GM12878 (cell line): ENCODE data around the gene CPD. TPM values are rescaled to one million over a fixed set of nuclear protein-coding genes. Genes with fewer than 3 reads are reported as not detected.

ENCODE experiments used
- ATAC-seq: fragments of 200-7000 bp; cut with Tn5 transposase; 3 replicates; pipeline ENCODE4 v1.9.1; 2020; ENCODE audit warnings: mild to moderate bottlenecking, moderate library complexity
- BruUV-seq: library from RNA; stranded (reverse); fragments of 400-500 nt; replicated peaks from 2 replicates; lab custom pipeline; 2021; lab: Mats Ljungman, UMichigan
- CTCF ChIA-PET: fragments of 300-600 bp; sonication (Branson Sonifier 250); formaldehyde crosslinking; extraction: SDS; loops from one replicate; lab custom pipeline; 2021; ENCODE audit warnings: inconsistent platforms; lab: Yijun Ruan, JAX
- POLR2A ChIA-PET: fragments of 350-600 bp; formaldehyde crosslinking; extraction: SDS; loops from one replicate; lab custom pipeline; 2021; ENCODE audit warnings: inconsistent platforms; lab: Charles Lee
- RAD21 ChIA-PET: fragments of 300-600 bp; sonication (Branson Sonifier 250); formaldehyde crosslinking; loops from one replicate; lab custom pipeline; 2023; ENCODE audit warnings: antibody characterized with exemption; ENCODE audit not compliant: unreplicated experiment; lab: Charles Lee
- SMC1A ChIA-PET: fragments of 300-600 bp; sonication (Branson Sonifier 250); formaldehyde crosslinking; loops from one replicate; lab custom pipeline; 2023; ENCODE audit not compliant: unreplicated experiment, uncharacterized antibody; lab: Charles Lee
- DNase-seq: peaks from one replicate; pipeline ENCODE4 v3.0.0-alpha.2; 2011; ENCODE audit warnings: low read depth, low spot score
- FAIRE-seq: peaks from 3 replicates; lab custom pipeline; 2011; peaks lifted over from hg19 to GRCh38; lab: Jason Lieb, UNC
- H2AFZ ChIP-seq: 2 replicates; pipeline ENCODE4 v1.6.0; 2011; ENCODE audit warnings: low read depth, low read length, control low read depth; ENCODE audit not compliant: control insufficient read depth
- H3K27ac ChIP-seq: 2 replicates; pipeline ENCODE4 v1.5.1; 2011; ENCODE audit warnings: control low read depth; ENCODE audit not compliant: control insufficient read depth, insufficient read depth
- H3K27me3 ChIP-seq, 2 experiments: replicated peaks in 1 of 2; 2 replicates each; pipeline versions ENCODE4 v1.6.0 to v1.6.1; 2011; ENCODE audit warnings: low read length in 1 of 2; ENCODE audit not compliant: control insufficient read depth in 2 of 2, insufficient read depth in 2 of 2
- H3K36me3 ChIP-seq, 2 experiments: 2 replicates each; pipeline ENCODE4 v1.5.1; 2011; ENCODE audit warnings: low read length in 1 of 2; ENCODE audit not compliant: control insufficient read depth in 2 of 2, insufficient read depth in 2 of 2
- H3K4me1 ChIP-seq: 2 replicates; pipeline ENCODE4 v1.6.1; 2011; ENCODE audit warnings: mild to moderate bottlenecking, low read length, moderate library complexity, mixed read lengths; ENCODE audit not compliant: control insufficient read depth, insufficient read depth
- H3K4me2 ChIP-seq: 2 replicates; pipeline ENCODE4 v1.6.0; 2011; ENCODE audit warnings: control low read depth; ENCODE audit not compliant: control insufficient read depth, insufficient read depth
- H3K4me3 ChIP-seq: fragments of 200-600 bp; sonication (generic); 2 replicates; pipeline ENCODE4 v1.5.1; 2016
- H3K79me2 ChIP-seq: 2 replicates; pipeline ENCODE4 v1.6.0; 2011; ENCODE audit warnings: low read length; ENCODE audit not compliant: control insufficient read depth, insufficient read depth
- H3K9ac ChIP-seq: 2 replicates; pipeline ENCODE4 v1.8.0; 2011; ENCODE audit warnings: low read length, control low read depth, mixed read lengths; ENCODE audit not compliant: control insufficient read depth, insufficient read depth
- H3K9me3 ChIP-seq: replicated peaks from 3 replicates; pipeline ENCODE4 v1.5.1; 2011; ENCODE audit warnings: mild to moderate bottlenecking, low read length; ENCODE audit not compliant: control insufficient read depth, insufficient read depth
- H4K20me1 ChIP-seq: 2 replicates; pipeline ENCODE4 v1.6.0; 2011; ENCODE audit not compliant: control insufficient read depth, insufficient read depth
- TBL1XR1 ChIP-seq: IDR thresholded peaks from 2 replicates; pipeline ENCODE4 v1.6.1; 2012; ENCODE audit warnings: low read depth, low read length, improper control_type of control experiment
- WGBS: methylation state at CpG from one replicate; pipeline ENCODE4 v1.1.6; 2016; ENCODE audit warnings: low lambda C conversion rate; ENCODE audit not compliant: insufficient replicate concordance, insufficient coverage; ENCODE audit errors: missing lambda C conversion rate; 5-methylcytosine and 5-hydroxymethylcytosine counted together
- in situ Hi-C: fragments of 300-500 bp; cut with MboI; formaldehyde crosslinking; loops from 9 replicates; pipeline ENCODE4 v1.14.3; 2018; ENCODE audit warnings: mixed read lengths
- intact Hi-C: fragments of 100-400 bp; cut with micrococcal nuclease; formaldehyde crosslinking; loops from one replicate; pipeline ENCODE4 v1.14.2; 2022; ENCODE audit not compliant: unreplicated experiment
- polyA plus RNA-seq, 11 experiments: library from polyadenylated mRNA; depleted of rRNA in 4 of 11; unstranded in 6 of 11; stranded (reverse) in 5 of 11; fragments of >200 nt; fragmentation: Nextera tagmentation in 4 of 11; fragmentation: Illumina TruSeq in 1 of 11; extraction: Ambion mirVana in 4 of 11; extraction: Trizol in 1 of 11; gene quantifications; 1 replicate in 1 of 11; 2 replicates in 10 of 11; pipeline versions ENCODE4 v1.2.1 to v1.2.3, GENCODE V29; 2011 to 2016; ENCODE audit warnings: inconsistent platforms in 2 of 11, missing spikeins in 2 of 11, low read depth in 1 of 11
- total RNA-seq, 4 experiments: library from RNA; depleted of rRNA in 3 of 4; stranded (reverse); fragments of >200 nt in 3 of 4; fragmentation: Illumina TruSeq in 1 of 4; extraction: Trizol in 1 of 4; gene quantifications; 2 replicates each; pipeline versions ENCODE4 v1.2.1 to v1.2.3, GENCODE V29; 2013 to 2021
- TF ChIP-seq, protein P1 (sequence below): fragments of 450-650 bp; IDR thresholded peaks from 2 replicates; pipeline ENCODE4 v1.6.1; 2016; ENCODE audit warnings: mild to moderate bottlenecking

Gene CPD
- total and polyA plus RNA-seq, 10 of the 15 experiments (the other 5 are each of a cell fraction or from before 2014, with no cell fraction given) = 3.5 to 24.2 (median 15.7) TPM

DNA sequence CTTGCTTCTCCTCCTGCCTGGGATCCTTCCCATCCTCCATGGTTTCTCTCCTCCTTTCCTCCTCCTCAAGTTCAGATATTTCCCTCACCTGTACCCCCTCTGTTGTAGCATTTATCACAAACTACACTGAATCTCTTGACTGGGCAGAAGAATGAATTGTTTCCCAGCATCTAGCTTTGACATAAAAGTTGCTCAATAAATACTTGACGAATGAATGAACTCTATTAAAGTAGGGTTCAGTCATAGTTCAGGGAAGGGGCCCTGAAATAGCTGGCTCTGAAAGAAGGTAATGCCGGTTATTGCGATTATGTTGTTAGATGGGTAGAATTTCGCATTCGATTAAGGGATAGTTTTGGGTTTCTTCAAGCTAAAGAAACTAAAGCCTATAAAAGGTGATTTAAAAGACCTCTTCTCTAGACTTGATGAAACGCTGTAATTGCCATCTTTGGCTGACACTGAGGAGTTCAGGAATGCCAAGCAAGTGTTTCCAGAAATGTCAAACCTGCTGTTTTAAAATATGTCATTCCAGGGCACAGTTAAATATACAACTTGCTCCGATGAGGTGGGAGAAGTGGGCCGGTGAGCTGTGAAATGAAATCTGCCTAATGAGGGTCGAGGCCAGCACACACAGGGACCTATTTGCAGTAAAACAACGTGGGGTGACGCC, 1.0 kb upstream of the CPD start:
- DNase-seq (no peak), FAIRE-seq (no peak), ATAC-seq (no peak)
- peak overlapping the region; percentile 72; the same call in 1 of the 2 replicates for H3K4me3 ChIP-seq
- peaks cover 8% of the 10 kb centered on the region for H3K79me2 ChIP-seq
- in situ Hi-C loops = no loop called here
- ChIA-PET RAD21 (interaction anchor here (0.7 to 1.5 kb wide), 4 partner anchors 10 to 40 kb away, joined by 3 to 4 read pairs (median 3); no protein-coding TSS in a partner anchor), CTCF (interaction anchor here (0.6 to 1.6 kb wide), 6 partner anchors 9 to 448 kb away, joined by 3 to 9 read pairs (median 4); no protein-coding TSS in a partner anchor), SMC1A (interaction anchor here (0.9 to 2.7 kb wide), 6 partner anchors 11 to 760 kb away, joined by 3 to 22 read pairs (median 5); no protein-coding TSS in a partner anchor), POLR2A (interaction anchor here (0.8 kb wide), 1 partner anchor 16 kb away, joined by 3 read pairs; no protein-coding TSS in a partner anchor)
- no peaks in the 10 kb centered on the region for H3K9me3 ChIP-seq
- no peak overlapping the region; the same call in 1 of the 2 replicates for H3K9ac ChIP-seq
- H4K20me1 ChIP-seq = no peaks in the 10 kb centered on the region
- H3K27me3 ChIP-seq = no peaks in the 10 kb centered on the region
- 0 out of 2 replicates have a peak, but pooled peaks have one; percentile 27 for TF ChIP-seq TBL1XR1
- TF ChIP-seq, protein P1, sequence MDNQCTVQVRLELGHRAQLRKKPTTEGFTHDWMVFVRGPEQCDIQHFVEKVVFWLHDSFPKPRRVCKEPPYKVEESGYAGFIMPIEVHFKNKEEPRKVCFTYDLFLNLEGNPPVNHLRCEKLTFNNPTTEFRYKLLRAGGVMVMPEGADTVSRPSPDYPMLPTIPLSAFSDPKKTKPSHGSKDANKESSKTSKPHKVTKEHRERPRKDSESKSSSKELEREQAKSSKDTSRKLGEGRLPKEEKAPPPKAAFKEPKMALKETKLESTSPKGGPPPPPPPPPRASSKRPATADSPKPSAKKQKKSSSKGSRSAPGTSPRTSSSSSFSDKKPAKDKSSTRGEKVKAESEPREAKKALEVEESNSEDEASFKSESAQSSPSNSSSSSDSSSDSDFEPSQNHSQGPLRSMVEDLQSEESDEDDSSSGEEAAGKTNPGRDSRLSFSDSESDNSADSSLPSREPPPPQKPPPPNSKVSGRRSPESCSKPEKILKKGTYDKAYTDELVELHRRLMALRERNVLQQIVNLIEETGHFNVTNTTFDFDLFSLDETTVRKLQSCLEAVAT = no peak
- intact Hi-C loops = loop anchor here (2.0 kb wide), 1 partner anchor 37 kb away; no protein-coding TSS in a partner anchor
- H3K36me3 ChIP-seq = no peaks in the 10 kb centered on the region
- H3K27ac ChIP-seq = no peak overlapping the region
- peak overlapping the region; percentile 98 for H2AFZ ChIP-seq
- 69% methylated on average over 11 of the region's 11 CpGs for WGBS
- no TSS peak for BruUV-seq
- peak overlapping the region; percentile 96 for H3K4me2 ChIP-seq
- peaks cover 32% of the 10 kb centered on the region for H3K4me1 ChIP-seq
